Lower lobe of right lung (tissue), 2 donors: ENCODE data around the gene CTNNA3. TPM values are rescaled to one million over a fixed set of nuclear protein-coding genes. Genes with fewer than 3 reads are reported as not detected.
A peak's percentile ranks its signal among the peaks of the same experiment; 100 is the strongest.
"Not testable (repeated sequence)": the region's sequence is repeated elsewhere in the genome, so short reads cannot be mapped to it uniquely, and the experiment has no call there.

ENCODE experiments used
- ATAC-seq, 2 donors: fragments of 200-7000 bp; cut with Tn5 transposase; one replicate each; pipeline ENCODE4 v1.9.1; 2020 to 2022; ENCODE audit warnings: mild to moderate bottlenecking in 2 of 2, moderate library complexity in 2 of 2
- DNase-seq: peaks from one replicate; pipeline ENCODE4 v3.0.0-alpha.2; 2020
- H3K27ac ChIP-seq: fragments of 200-600 bp; one replicate; pipeline ENCODE4 v1.8.0; 2022
- H3K27me3 ChIP-seq: fragments of 200-600 bp; one replicate; pipeline ENCODE4 v1.8.0; 2022; ENCODE audit warnings: low read depth
- H3K36me3 ChIP-seq: fragments of 200-600 bp; one replicate; pipeline ENCODE4 v1.8.0; 2022; ENCODE audit warnings: mild to moderate bottlenecking
- H3K4me1 ChIP-seq: fragments of 200-600 bp; one replicate; pipeline ENCODE4 v1.8.0; 2022
- H3K4me3 ChIP-seq: fragments of 200-600 bp; one replicate; pipeline ENCODE4 v1.8.0; 2022; ENCODE audit warnings: mild to moderate bottlenecking
- H3K9me3 ChIP-seq: fragments of 200-600 bp; one replicate; pipeline ENCODE4 v1.8.0; 2022
- CTCF ChIP-seq: fragments of 200-600 bp; IDR thresholded peaks from one replicate; pipeline ENCODE4 v1.8.0; 2022; ENCODE audit warnings: antibody characterized with exemption, mild to moderate bottlenecking
- intact Hi-C: fragments of 100-400 bp; cut with DNase I; formaldehyde crosslinking; loops from one replicate; pipeline ENCODE4 v1.11.0; 2022
- total RNA-seq: library from RNA; stranded (reverse); fragmentation: NEBNext Ultra II Directional; extraction: Animal tissue kit (Norgen Biotek cat#: 25700); gene quantifications from one replicate; pipeline ENCODE4 v1.2.1, GENCODE V29; 2021
- donor health status: DM: no; HTN: yes; CAD: no; lungs with severe emphysema.

The CTNNA3 gene
- total RNA-seq, 1 donor from 2014 or later: not detected

GRCh38 chr10:67705921-67706320, 9.9 kb upstream of the CTNNA3 start:
- intact Hi-C loops: no loop called here
- H3K27ac ChIP-seq: no peak overlapping the region
- no peak for ATAC-seq
- no peaks in the 10 kb centered on the region for H3K4me1 ChIP-seq
- H3K9me3 ChIP-seq: no peaks in the 10 kb centered on the region
- no peaks in the 10 kb centered on the region for H3K27me3 ChIP-seq
- no peak overlapping the region for H3K4me3 ChIP-seq
- no peaks in the 10 kb centered on the region for H3K36me3 ChIP-seq
- TF ChIP-seq CTCF: no peak
- DNase-seq: no peak

GRCh38 chr10:67699613-67700270, 3.7 kb upstream of the CTNNA3 start:
- DNase-seq, H3K4me3 ChIP-seq: not testable (repeated sequence)

GRCh38 chr10:67698164-67698563, 2.2 kb upstream of the CTNNA3 start:
- intact Hi-C loops: loop anchor here (5.0 kb wide), 1 partner anchor 79 kb away; no protein-coding TSS in a partner anchor
- DNase-seq (no peak), ATAC-seq (no peak)
- H3K27ac ChIP-seq: no peak overlapping the region
- no peak for TF ChIP-seq CTCF
- no peaks in the 10 kb centered on the region for H3K9me3 ChIP-seq
- H3K36me3 ChIP-seq: no peaks in the 10 kb centered on the region
- H3K4me3 ChIP-seq: no peak overlapping the region
- H3K4me1 ChIP-seq: no peaks in the 10 kb centered on the region
- peaks cover 9% of the 10 kb centered on the region for H3K27me3 ChIP-seq

More at GRCh38 chr10:67699613-67700270, 3.7 kb upstream of the CTNNA3 start:
- H3K9me3 ChIP-seq, H3K27me3 ChIP-seq, H3K4me1 ChIP-seq, H3K36me3 ChIP-seq, ATAC-seq, H3K27ac ChIP-seq: not testable (repeated sequence)
- intact Hi-C loops: loop anchor here (5.0 kb wide), 1 partner anchor 78 kb away; no protein-coding TSS in a partner anchor

GRCh38 chr10:67697724-67698131, 1.7 kb upstream of the CTNNA3 start:
- peak; percentile 61 to 65 for ATAC-seq
- Histone ChIP-seq H3K36me3 (no peaks in the 10 kb centered on the region), H3K27me3 (peaks cover 9% of the 10 kb centered on the region), H3K4me1 (no peaks in the 10 kb centered on the region), H3K27ac (no peak overlapping the region), H3K4me3 (no peak overlapping the region), H3K9me3 (no peaks in the 10 kb centered on the region)
- TF ChIP-seq CTCF: peak; percentile 68
- DNase-seq: no peak
- intact Hi-C loops: loop anchor here (5.0 kb wide), 1 partner anchor 80 kb away; no protein-coding TSS in a partner anchor

GRCh38 chr10:67696679-67697078, 684 bp upstream of the CTNNA3 start:
- intact Hi-C loops: loop anchor here (5.0 kb wide), 1 partner anchor 81 kb away; no protein-coding TSS in a partner anchor

More at GRCh38 chr10:67696679-67697078, 684 bp upstream of the CTNNA3 start:
- Histone ChIP-seq H3K36me3 (no peaks in the 10 kb centered on the region), H3K9me3 (no peaks in the 10 kb centered on the region), H3K27me3 (peaks cover 9% of the 10 kb centered on the region), H3K4me3 (no peak overlapping the region), H3K4me1 (no peaks in the 10 kb centered on the region), H3K27ac (no peak overlapping the region)
- DNase-seq (no peak), ATAC-seq (no peak)
- no peak for TF ChIP-seq CTCF
